Loucy (cell line): Measurements from ENCODE around the gene BCCIP.

Experiments used
- CTCF ChIP-seq: fragments of 200-600 bp; sonication (generic); conservative IDR thresholded peaks from 2 replicates; pipeline ENCODE4 v1.5.1; 2014; ENCODE audit warnings: mild to moderate bottlenecking, antibody characterized with exemption, low read length
- EZH2phosphoT487 ChIP-seq: fragments of 200-600 bp; IDR thresholded peaks from 2 replicates; pipeline ENCODE4 v1.6.1; 2018; ENCODE audit warnings: antibody characterized with exemption, mild to moderate bottlenecking, moderate library complexity, borderline replicate concordance

- no peak for TF ChIP-seq CTCF
- no peak for TF ChIP-seq EZH2phosphoT487
Observed at GRCh38 chr10:125797424-125797823, 25.9 kb upstream of the BCCIP start.
